Iris pigment epithelial cell (primary cell): ENCODE measurements around the gene WDR89.
"Not testable (repeated sequence)": the region's sequence is repeated elsewhere in the genome, so short reads cannot be mapped to it uniquely, and the experiment has no call there.

Source experiments
- DNase-seq: peaks from one replicate; pipeline ENCODE4 v3.0.0-alpha.2; 2011; ENCODE audit warnings: low read depth

The WDR89 gene

GRCh38 chr14:63596998-63597658 is 44.5 kb downstream of the WDR89 start:
- no peak for DNase-seq

GRCh38 chr14:63594455-63595372 is 47.0 kb downstream of the WDR89 start:
- DNase-seq, result no peak

GRCh38 chr14:63583046-63583445 is 58.6 kb downstream of the WDR89 start:
- DNase-seq, result not testable (repeated sequence)

GRCh38 chr14:63581491-63581890 is 60.2 kb downstream of the WDR89 start:
- DNase-seq, result no peak

GRCh38 chr14:63578300-63578699 is 63.4 kb downstream of the WDR89 start:
- DNase-seq, result peak; percentile 6

GRCh38 chr14:63573581-63573980 is 68.1 kb downstream of the WDR89 start:
- peak; percentile 35 for DNase-seq

GRCh38 chr14:63565448-63565847 is 76.2 kb downstream of the WDR89 start:
- DNase-seq, result no peak

- peak; percentile 32 for DNase-seq
Observed at GRCh38 chr14:63564318-63564717, 77.4 kb downstream of the WDR89 start.

- peak; percentile 67 for DNase-seq
Observed at GRCh38 chr14:63563370-63564026, 78.2 kb downstream of the WDR89 start.

GRCh38 chr14:63562405-63562804 is 79.3 kb downstream of the WDR89 start:
- peak; percentile 50 for DNase-seq

GRCh38 chr14:63555572-63555971 is 86.1 kb downstream of the WDR89 start:
- DNase-seq, result no peak

GRCh38 chr14:63551332-63551731 is 90.3 kb downstream of the WDR89 start:
- DNase-seq, result peak; percentile 15

- DNase-seq, result no peak
Observed at GRCh38 chr14:63547798-63548335, 93.8 kb downstream of the WDR89 start.
